GM21423 (cell line): ENCODE measurements around the gene PRPH.
"Not testable (repeated sequence)": the region's sequence is repeated elsewhere in the genome, so short reads cannot be mapped to it uniquely, and the experiment has no call there.

Experiments
- ATAC-seq: cut with Tn5 transposase; IDR thresholded peaks from one replicate; pipeline ENCODE4 v1.9.1; 2021; ENCODE audit warnings: mild to moderate bottlenecking, moderate library complexity; ENCODE audit not compliant: unreplicated experiment

PRPH gene

GRCh38 chr12:49295082-49295936 lies at the start of gene PRPH:
TSS of gene PRPH (plus strand) at chr12:49295147. CDS start at chr12:49295201, 54 bp downstream.
- ATAC-seq, result no peak

DNA sequence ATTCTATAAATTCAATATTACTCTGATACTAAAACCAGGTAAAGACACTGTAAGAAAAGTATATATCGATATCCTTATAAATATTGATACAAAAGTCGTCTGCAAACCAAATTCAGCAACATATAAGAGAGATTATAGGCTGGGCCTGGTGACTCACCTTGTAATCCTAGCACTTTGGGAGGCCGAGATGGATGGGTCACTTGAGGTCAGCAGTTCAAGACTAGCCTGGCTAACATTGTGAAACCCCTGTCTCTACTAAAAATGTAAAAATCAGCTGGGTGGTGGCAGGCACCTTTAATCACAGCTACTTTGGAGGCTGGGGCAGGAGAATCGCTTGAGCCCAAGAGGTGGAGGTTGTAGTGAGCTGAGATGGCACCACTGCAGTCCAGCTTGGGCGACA lies 43.6 kb upstream of the PRPH start:
- no peak for ATAC-seq

DNA sequence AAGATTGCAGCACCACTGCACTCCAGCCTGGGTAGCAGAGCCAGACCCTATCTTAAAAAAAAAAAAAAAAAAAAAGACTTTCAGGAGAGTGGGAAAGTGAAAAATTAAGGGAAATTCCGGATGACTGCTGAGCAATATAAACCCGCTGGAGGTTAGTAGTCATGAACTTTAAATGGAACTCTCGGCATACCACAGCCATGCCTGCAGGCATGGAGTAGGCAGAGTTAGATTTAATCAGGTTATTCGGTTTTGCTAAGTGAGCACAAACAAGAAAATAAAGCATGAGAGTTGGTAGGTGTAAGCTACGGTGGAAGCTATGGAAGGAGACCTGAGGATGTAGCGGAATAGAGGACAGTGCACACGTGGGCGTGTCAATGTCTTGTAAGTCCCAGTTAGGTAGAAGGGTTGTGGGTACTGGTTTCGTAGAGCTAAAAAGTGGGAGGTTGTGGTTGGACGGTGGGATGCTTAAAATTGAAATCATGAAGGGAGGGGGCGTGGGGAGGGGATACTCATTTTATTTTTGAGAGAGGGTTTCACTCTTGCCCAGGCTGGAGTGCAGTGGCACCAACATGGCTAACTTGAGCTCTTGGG lies 41.8 kb upstream of the PRPH start:
- ATAC-seq, result no peak

DNA sequence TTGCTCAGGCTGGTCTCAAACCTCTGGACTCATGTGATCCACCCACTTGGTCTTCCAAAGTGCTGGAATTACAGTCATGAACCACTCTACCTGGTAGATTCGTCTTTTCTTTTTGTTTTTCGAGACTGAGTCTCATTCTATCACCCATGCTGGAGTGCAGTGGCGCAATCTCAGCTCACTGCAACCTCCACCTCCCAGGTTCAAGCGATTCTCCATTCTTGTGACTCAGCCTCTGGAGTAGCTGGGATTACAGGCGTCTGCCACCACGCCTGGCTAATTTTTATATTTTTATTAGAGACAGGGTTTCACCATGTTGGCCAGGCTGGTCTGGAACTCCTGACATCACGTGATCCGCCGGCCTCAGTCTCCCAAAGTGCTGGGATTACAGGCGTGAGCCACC lies 39.5 kb upstream of the PRPH start:
- ATAC-seq, result not testable (repeated sequence)

- no peak for ATAC-seq
These were observed 38.9 kb upstream of the PRPH start for GRCh38 chr12:49255857-49256637.

GRCh38 chr12:49257508-49258184 lies 37.3 kb upstream of the PRPH start:
- ATAC-seq, result not testable (repeated sequence)

DNA sequence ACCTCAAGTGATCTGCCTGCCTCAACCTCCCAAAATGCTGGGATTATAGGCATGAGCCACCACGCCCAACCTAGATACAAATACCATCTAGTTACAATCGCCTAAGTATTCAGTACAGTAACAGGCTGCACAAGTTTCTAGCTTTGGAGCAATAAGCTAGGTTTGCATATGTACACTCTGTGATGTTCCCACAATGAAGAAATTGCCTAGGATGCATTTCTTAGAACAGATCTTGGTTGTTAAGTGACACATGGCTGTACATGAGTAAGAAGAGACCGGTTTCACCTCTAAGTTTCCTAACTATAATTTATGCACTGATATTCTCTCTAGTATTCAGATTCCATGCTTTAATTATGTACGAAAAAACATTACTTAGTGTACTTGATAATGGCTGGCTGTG lies 35.5 kb upstream of the PRPH start:
- no peak for ATAC-seq

- ATAC-seq, result no peak
These were observed 34.8 kb upstream of the PRPH start for GRCh38 chr12:49260166-49260565.

GRCh38 chr12:49260571-49261363 lies 34.2 kb upstream of the PRPH start:
- no peak for ATAC-seq

GRCh38 chr12:49261721-49262120 lies 33.2 kb upstream of the PRPH start:
- no peak for ATAC-seq

- no peak for ATAC-seq
These were observed 31.6 kb upstream of the PRPH start for GRCh38 chr12:49263400-49263763.

- peak; percentile 15 for ATAC-seq
These were observed 30.5 kb upstream of the PRPH start for GRCh38 chr12:49264466-49264872.

DNA sequence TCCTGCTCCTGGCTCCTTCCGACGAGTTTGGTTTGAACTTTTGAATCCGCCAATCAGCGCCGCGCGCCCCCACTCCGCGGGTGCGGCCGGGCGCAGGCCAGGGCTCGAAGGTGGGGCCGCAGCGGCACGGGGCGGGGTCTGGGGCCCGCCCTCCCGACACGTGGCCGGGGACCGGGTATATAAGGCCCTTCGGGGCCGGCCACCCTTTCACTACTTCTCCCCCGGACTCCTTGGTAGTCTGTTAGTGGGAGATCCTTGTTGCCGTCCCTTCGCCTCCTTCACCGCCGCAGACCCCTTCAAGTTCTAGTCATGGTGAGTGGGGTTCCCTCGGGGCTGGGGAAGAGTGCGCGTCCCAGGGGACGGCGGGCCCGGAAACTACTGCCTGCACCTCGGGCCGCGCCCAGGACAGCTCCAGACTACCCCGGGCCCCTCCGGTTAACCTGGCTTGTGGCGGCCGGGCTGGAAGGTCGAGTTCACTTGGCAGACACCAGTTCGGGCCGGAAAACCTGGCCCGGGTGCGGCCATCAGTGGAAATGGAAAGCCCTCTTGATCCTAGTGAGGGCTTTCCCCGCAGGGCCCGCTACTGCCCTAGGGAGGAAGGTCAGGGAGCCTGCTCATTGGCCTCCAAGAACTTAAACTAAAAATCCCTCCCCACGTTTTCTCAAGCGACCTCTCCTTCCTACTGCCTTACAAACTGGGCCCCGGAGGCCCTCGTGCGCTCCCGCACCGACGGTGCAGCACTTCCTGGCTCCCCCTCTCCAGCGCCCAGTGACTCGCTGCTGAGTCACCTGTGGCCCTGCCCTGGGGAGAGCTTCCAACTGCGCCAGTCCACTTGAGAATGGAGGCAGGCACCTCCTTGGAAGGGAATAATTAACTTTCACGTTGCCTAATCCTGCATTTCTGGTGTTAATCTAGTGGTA lies 29.8 kb upstream of the PRPH start, which contains the start of gene TUBA1C:
TUBA1C (plus strand) TSS at position 210 of the 920 bp plus-strand sequence; CDS start at position 310, 100 bp downstream.
- ATAC-seq, result peak; percentile 84

DNA sequence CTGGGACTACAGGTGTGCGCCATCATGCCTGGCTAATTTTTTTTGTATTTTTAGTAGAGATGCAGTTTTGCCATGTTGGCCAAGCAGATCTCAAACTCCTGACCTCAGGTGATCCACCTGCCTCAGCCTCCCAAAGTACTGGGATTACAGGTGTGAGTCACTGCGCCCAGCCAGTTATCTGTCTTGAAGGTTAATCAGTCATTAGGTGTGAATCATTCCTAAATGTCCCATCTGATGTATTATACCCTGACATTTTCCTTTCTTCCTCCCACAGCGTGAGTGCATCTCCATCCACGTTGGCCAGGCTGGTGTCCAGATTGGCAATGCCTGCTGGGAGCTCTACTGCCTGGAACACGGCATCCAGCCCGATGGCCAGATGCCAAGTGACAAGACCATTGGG lies 25.8 kb upstream of the PRPH start:
- ATAC-seq, result not testable (repeated sequence)

DNA sequence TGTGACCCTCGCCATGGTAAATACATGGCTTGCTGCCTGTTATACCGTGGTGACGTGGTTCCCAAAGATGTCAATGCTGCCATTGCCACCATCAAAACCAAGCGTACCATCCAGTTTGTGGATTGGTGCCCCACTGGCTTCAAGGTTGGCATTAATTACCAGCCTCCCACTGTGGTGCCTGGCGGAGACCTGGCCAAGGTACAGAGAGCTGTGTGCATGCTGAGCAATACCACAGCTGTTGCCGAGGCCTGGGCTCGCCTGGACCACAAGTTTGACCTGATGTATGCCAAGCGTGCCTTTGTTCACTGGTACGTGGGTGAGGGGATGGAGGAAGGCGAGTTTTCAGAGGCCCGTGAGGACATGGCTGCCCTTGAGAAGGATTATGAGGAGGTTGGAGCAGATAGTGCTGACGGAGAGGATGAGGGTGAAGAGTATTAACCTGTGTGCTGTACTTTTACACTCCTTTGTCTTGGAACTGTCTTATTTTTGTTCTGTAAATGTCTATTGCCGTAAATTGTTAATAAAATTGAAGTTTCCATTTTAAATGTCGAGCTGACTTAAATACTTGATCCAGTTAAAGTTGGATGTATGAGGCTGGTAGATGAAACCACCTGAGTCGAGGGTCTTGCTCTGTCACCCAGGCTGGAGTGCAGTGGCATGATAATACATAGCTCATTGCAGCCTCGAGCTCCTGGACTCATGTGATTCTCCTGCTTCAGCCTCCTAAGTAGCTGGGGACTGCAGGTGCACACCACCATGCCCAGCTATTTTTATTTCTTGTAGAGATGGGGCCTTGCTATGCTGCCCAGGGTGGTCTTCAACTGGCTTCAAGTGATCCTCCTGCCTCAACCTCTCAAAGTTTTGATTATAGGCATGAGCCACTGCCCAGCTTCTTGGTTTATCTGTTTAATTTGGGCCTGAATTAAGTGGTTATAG lies 21.9 kb upstream of the PRPH start:
- no peak for ATAC-seq

DNA sequence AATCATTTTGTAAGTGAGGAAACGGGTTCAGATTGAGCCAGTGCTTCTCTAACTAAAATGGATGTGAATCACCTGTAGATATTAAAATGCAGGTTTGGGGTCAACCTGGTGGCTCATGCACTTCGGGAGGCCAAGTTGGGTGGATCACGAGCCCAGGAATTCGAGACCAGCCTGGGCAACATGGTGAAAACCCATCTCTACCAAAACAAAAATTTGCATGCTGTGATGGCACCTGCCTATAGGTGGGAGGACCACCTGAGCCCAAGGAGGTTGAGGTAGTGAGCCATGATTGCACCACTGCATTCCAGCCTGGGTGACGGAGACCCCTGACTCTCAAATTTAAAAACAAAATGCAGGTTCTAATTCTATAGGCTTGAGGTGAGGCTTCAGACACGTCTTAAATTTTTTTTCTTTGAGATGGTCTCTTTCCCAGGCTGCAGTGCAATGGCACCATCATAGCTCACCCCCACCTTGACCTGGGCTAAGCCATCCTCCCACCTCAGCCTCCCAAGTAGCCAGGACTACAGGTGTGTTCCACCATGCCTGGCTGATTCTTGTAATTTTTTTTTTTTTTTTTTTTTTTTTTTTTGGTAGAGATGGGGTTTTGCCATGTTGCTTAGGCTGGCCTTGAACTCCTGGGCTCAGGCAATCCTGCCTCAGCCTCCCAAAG lies 21.1 kb upstream of the PRPH start:
- no peak for ATAC-seq

DNA sequence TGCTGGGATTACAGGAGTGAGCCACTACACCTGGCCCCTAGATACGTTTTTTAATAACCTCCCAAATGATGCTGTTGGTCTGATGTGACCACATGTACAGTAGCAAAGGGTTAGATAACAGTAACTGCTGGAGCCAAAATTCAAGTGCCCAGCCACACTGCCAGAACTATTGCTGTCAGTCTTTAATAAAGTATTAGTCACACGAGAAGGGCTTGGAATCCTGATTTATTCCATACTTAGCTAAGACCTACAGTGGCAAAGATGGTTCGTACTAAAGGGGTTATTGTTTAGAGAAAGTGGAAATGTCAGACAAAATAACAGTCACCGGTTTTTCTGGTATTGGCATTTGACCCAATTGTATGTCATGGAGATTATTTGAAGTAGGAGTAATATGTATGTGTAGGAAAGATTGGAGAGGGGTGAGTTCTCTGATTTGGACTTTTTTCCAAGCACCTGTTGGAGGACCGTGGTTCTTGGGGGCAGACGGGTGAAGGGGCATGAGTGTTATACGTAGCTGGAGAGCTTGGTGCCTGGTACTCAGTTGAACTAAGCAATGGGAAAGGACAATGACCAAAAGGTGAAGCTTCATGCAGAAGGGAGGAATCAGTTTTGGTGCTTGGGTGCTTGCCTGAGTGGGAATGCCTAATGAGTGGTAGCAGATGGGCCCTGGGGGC lies 20.4 kb upstream of the PRPH start:
- ATAC-seq, result no peak
